H1 (cell line): ENCODE results near the gene ATXN2. TPM values are rescaled to one million over a fixed set of nuclear protein-coding genes. Genes with fewer than 3 reads are reported as not detected.
"Not testable (repeated sequence)": the region's sequence is repeated elsewhere in the genome, so short reads cannot be mapped to it uniquely, and the experiment has no call there.

ENCODE experiments used
- CTCF ChIA-PET: fragments of 300-600 bp; sonication (Branson Sonifier 250); formaldehyde crosslinking; loops from one replicate; lab custom pipeline; 2021; ENCODE audit not compliant: partially characterized antibody; lab: Charles Lee
- POLR2A ChIA-PET: fragments of 300-600 bp; sonication (Branson Sonifier 250); formaldehyde crosslinking; loops from one replicate; lab custom pipeline; 2021; ENCODE audit warnings: inconsistent platforms; ENCODE audit not compliant: partially characterized antibody; lab: Charles Lee
- DNase-seq, 2 experiments: peaks; one replicate each; pipeline versions ENCODE4 v3.0.0 to v3.0.0-alpha.2; 2010 to 2022; ENCODE audit warnings: low spot score in 2 of 2, low read depth in 1 of 2, mixed read lengths in 1 of 2
- FAIRE-seq: peaks from 2 replicates; lab custom pipeline; 2011; peaks lifted over from hg19 to GRCh38; lab: Jason Lieb, UNC
- H2AFZ ChIP-seq: 2 replicates; pipeline ENCODE4 v1.8.1; 2012; ENCODE audit warnings: low read length, inconsistent platforms
- H2AK5ac ChIP-seq: 2 replicates; pipeline ENCODE4 v1.6.1; 2013; ENCODE audit warnings: low read depth, low read length
- H2BK120ac ChIP-seq: replicated peaks from 2 replicates; pipeline ENCODE3; 2013; ENCODE audit warnings: low read depth, low read length, inconsistent platforms
- H2BK12ac ChIP-seq: 2 replicates; pipeline ENCODE4 v1.6.1; 2013; ENCODE audit warnings: low read depth, low read length
- H2BK15ac ChIP-seq: 2 replicates; pipeline ENCODE4 v1.6.1; 2013; ENCODE audit warnings: low read length
- H2BK20ac ChIP-seq: 2 replicates; pipeline ENCODE4 v1.6.1; 2013; ENCODE audit warnings: low read length
- H2BK5ac ChIP-seq: 2 replicates; pipeline ENCODE4 v1.6.1; 2013; ENCODE audit warnings: low read depth, low read length
- H3K14ac ChIP-seq: 2 replicates; pipeline ENCODE4 v1.6.1; 2013; ENCODE audit warnings: inconsistent platforms; ENCODE audit not compliant: insufficient read length
- H3K18ac ChIP-seq: 2 replicates; pipeline ENCODE4 v1.6.1; 2013; ENCODE audit warnings: low read length; ENCODE audit errors: extremely low read depth
- H3K23ac ChIP-seq: 2 replicates; pipeline ENCODE4 v1.6.1; 2013; ENCODE audit warnings: inconsistent platforms; ENCODE audit not compliant: insufficient read length
- H3K23me2 ChIP-seq: 2 replicates; pipeline ENCODE4 v1.6.1; 2013; ENCODE audit warnings: low read depth, low read length
- H3K27ac ChIP-seq: 2 replicates; pipeline ENCODE4 v1.6.1; 2011; ENCODE audit warnings: low read depth, low read length, inconsistent platforms
- H3K27me3 ChIP-seq, 4 experiments: replicated peaks in 1 of 4; 1 replicate in 1 of 4; 2 replicates in 3 of 4; pipeline versions ENCODE4 v1.6.1 to v1.8.1; 2011 to 2013; ENCODE audit warnings: low read length in 3 of 4, mild to moderate bottlenecking in 3 of 4, inconsistent platforms in 2 of 4, mixed read lengths in 2 of 4, moderate library complexity in 1 of 4; ENCODE audit not compliant: control insufficient read depth in 3 of 4, insufficient read depth in 3 of 4; ENCODE audit errors: extremely low read depth in 1 of 4
- H3K36me3 ChIP-seq, 4 experiments: 2 replicates each; pipeline versions ENCODE4 v1.6.1 to v1.8.1; 2011 to 2013; ENCODE audit warnings: mild to moderate bottlenecking in 4 of 4, low read length in 3 of 4, moderate library complexity in 2 of 4, control low read depth in 1 of 4, inconsistent platforms in 1 of 4; ENCODE audit not compliant: insufficient read depth in 4 of 4, control insufficient read depth in 2 of 4
- H3K4ac ChIP-seq: replicated peaks from 2 replicates; pipeline ENCODE3; 2013; ENCODE audit warnings: low read length, low read depth, mixed read lengths, inconsistent platforms; ENCODE audit not compliant: insufficient read length
- H3K4me1 ChIP-seq, 4 experiments: replicated peaks in 1 of 4; 1 replicate in 1 of 4; 2 replicates in 3 of 4; pipeline versions ENCODE4 v1.6.1 to v1.8.1; 2011 to 2013; ENCODE audit warnings: low read length in 3 of 4, inconsistent platforms in 2 of 4, mixed read lengths in 1 of 4; ENCODE audit not compliant: insufficient read depth in 4 of 4, control insufficient read depth in 3 of 4
- H3K4me2 ChIP-seq, 2 experiments: 2 replicates each; pipeline versions ENCODE4 v1.6.1 to v1.8.1; 2011 to 2013; ENCODE audit warnings: low read depth in 2 of 2, low read length in 2 of 2, control low read depth in 1 of 2, inconsistent platforms in 1 of 2, mild to moderate bottlenecking in 1 of 2; ENCODE audit not compliant: insufficient read depth in 1 of 2
- H3K4me3 ChIP-seq, 4 experiments: fragments of 200-600, 300-600 bp in 1 of 4; sonication (generic), shearing (Covaris generic), sonication (Bioruptor Twin) in 1 of 4; 2 replicates each; pipeline versions ENCODE4 v1.5.1 to v1.8.1; 2011 to 2016; ENCODE audit warnings: low read length in 4 of 4, low read depth in 3 of 4, control low read depth in 2 of 4, inconsistent platforms in 2 of 4, mild to moderate bottlenecking in 2 of 4, mixed read lengths in 1 of 4, moderate library complexity in 1 of 4; ENCODE audit not compliant: insufficient read depth in 2 of 4; ENCODE audit errors: extremely low read depth in 1 of 4
- H3K56ac ChIP-seq: replicated peaks from 2 replicates; pipeline ENCODE3; 2013; ENCODE audit warnings: low read depth, mild to moderate bottlenecking, mixed read lengths, low read length, inconsistent platforms; ENCODE audit not compliant: insufficient read length
- H3K79me1 ChIP-seq: 2 replicates; pipeline ENCODE4 v1.6.1; 2013; ENCODE audit warnings: low read depth, low read length, control low read depth
- H3K79me2 ChIP-seq, 2 experiments: 2 replicates each; pipeline versions ENCODE4 v1.6.1 to v1.8.1; 2012 to 2013; ENCODE audit warnings: low read length in 2 of 2, mild to moderate bottlenecking in 2 of 2, inconsistent platforms in 1 of 2; ENCODE audit not compliant: insufficient read depth in 2 of 2, control insufficient read depth in 1 of 2
- H3K9ac ChIP-seq, 4 experiments: replicated peaks in 1 of 4; 1 replicate in 1 of 4; 2 replicates in 3 of 4; pipeline versions ENCODE4 v1.6.1 to v1.8.1; 2011 to 2013; ENCODE audit warnings: low read depth in 3 of 4, low read length in 3 of 4, control low read depth in 2 of 4, mild to moderate bottlenecking in 2 of 4, moderate library complexity in 2 of 4, inconsistent platforms in 1 of 4; ENCODE audit errors: extremely low read depth in 1 of 4
- H3K9me3 ChIP-seq, 2 experiments: 2 replicates each; pipeline versions ENCODE4 v1.6.1 to v1.8.1; 2012 to 2013; ENCODE audit warnings: mild to moderate bottlenecking in 2 of 2, moderate library complexity in 2 of 2, control low read depth in 1 of 2, inconsistent platforms in 1 of 2, low read depth in 1 of 2, low read length in 1 of 2, mixed read lengths in 1 of 2; ENCODE audit not compliant: insufficient read depth in 2 of 2
- H4K20me1 ChIP-seq, 2 experiments: replicated peaks in 1 of 2; 2 replicates each; pipeline versions ENCODE3 to v1.8.1; 2011 to 2013; ENCODE audit warnings: inconsistent platforms in 2 of 2, low read length in 2 of 2, mild to moderate bottlenecking in 1 of 2; ENCODE audit not compliant: insufficient read depth in 2 of 2, control insufficient read depth in 1 of 2
- H4K5ac ChIP-seq: 2 replicates; pipeline ENCODE4 v1.6.1; 2013; ENCODE audit warnings: low read length, low read depth, mixed read lengths, inconsistent platforms; ENCODE audit not compliant: insufficient read length
- H4K8ac ChIP-seq: 2 replicates; pipeline ENCODE4 v1.8.0; 2013; ENCODE audit warnings: mild to moderate bottlenecking, moderate library complexity, low read length, inconsistent platforms; ENCODE audit not compliant: insufficient read depth; ENCODE audit errors: extremely low read depth
- H4K91ac ChIP-seq: replicated peaks from 2 replicates; pipeline ENCODE3; 2013; ENCODE audit warnings: low read length, mixed read lengths, inconsistent platforms; ENCODE audit not compliant: insufficient read length
- WGBS, 2 experiments: shearing (Covaris generic) in 1 of 2; methylation state at CpG; one replicate each; pipeline versions ENCODE4 v1.1.6 to v1.1.7; 2013 to 2015; ENCODE audit warnings: low lambda C conversion rate in 2 of 2, mixed read lengths in 2 of 2, inconsistent platforms in 1 of 2, low coverage in 1 of 2, missing lambda C conversion rate in 1 of 2; ENCODE audit not compliant: insufficient replicate concordance in 2 of 2, insufficient coverage in 1 of 2, insufficient read length in 1 of 2; ENCODE audit errors: extremely low coverage in 1 of 2, missing lambda C conversion rate in 1 of 2; 5-methylcytosine and 5-hydroxymethylcytosine counted together
- polyA plus RNA-seq, 7 experiments: library from polyadenylated mRNA; depleted of rRNA in 3 of 7; stranded (reverse) in 5 of 7; unstranded in 2 of 7; fragments of >200 nt in 5 of 7; fragments of 200-250 nt in 2 of 7; gene quantifications; 1 replicate in 5 of 7; 2 replicates in 1 of 7; 4 replicates in 1 of 7; pipeline versions ENCODE4 v1.2.1 to v1.2.3, GENCODE V29; 2011 to 2013; ENCODE audit warnings: missing spikeins in 2 of 7, mixed read lengths in 2 of 7
- total RNA-seq: library from RNA; stranded (reverse); fragmentation: NEBNext Ultra II Directional; extraction: Animal tissue kit (Norgen Biotek cat#: 25700); gene quantifications from 2 replicates; pipeline ENCODE4 v1.2.1, GENCODE V29; 2021

ATXN2 gene
- total and polyA plus RNA-seq, 2 of the 8 experiments (the other 6 are each of a cell fraction or from before 2014, with no cell fraction given), result 46.6 to 80.7 TPM

DNA sequence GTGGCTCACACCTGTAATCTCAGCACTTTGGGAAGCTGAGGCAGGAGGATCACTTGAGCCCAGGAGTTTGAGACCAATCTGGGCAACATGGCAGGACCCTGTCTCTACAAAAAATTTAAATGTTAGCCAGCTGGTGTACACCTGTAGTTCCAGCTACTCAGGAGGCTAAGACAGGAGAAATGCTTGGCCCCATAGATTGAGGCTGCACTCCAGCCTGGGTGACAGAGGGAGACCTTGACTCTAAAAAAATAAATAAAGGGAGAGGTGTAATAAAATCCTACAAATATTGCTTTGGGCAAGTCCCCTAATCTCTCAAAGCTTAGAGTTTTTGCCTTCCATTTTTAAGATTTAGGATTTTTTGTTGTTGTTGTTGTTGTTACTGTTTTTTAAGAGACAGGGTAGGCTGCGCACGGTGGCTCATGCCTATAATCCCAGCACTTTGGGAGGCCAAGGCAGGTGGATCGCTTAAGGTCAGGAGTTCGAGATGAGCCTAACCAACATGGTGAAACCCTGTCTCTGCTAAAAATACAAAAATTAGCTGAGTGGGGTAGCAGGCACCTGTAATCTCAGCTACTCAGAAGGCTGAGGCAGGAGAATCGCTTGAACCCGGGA lies 7.6 kb downstream of the ATXN2 start:
- POLR2A ChIA-PET, result interaction anchor here (1.0 to 3.1 kb wide), 5 partner anchors 8 to 102 kb away, joined by 3 to 16 read pairs (median 4); no protein-coding TSS in a partner anchor
- H3K23ac ChIP-seq, H3K23me2 ChIP-seq, H4K5ac ChIP-seq, H3K79me1 ChIP-seq, H2BK5ac ChIP-seq, H2AFZ ChIP-seq, H3K36me3 ChIP-seq, H3K18ac ChIP-seq, H2AK5ac ChIP-seq, FAIRE-seq, H2BK120ac ChIP-seq, H2BK15ac ChIP-seq, H3K27me3 ChIP-seq, H3K9ac ChIP-seq, H3K4me2 ChIP-seq, DNase-seq, H3K9me3 ChIP-seq, H3K4me3 ChIP-seq, H4K91ac ChIP-seq, H4K8ac ChIP-seq, H3K4me1 ChIP-seq, H3K14ac ChIP-seq, H3K56ac ChIP-seq, H3K4ac ChIP-seq, H2BK20ac ChIP-seq, H2BK12ac ChIP-seq, H3K27ac ChIP-seq: not testable (repeated sequence)
- H3K79me2 ChIP-seq, result peaks cover 12 to 99% of the 10 kb centered on the region in 2 experiments
- CTCF ChIA-PET, result interaction anchor here (0.6 kb wide), 1 partner anchor 517 kb away, joined by 3 read pairs; no protein-coding TSS in a partner anchor
- H4K20me1 ChIP-seq, result peaks cover 4 to 15% of the 10 kb centered on the region in 2 experiments
- 91% methylated on average over 6 of the region's 6 CpGs; no CpG with 5 or more reads in 1 of the 2 experiments for WGBS, 2 experiments
